ENCODE results near the gene NBEAL2.

NBEAL2 gene

DNA sequence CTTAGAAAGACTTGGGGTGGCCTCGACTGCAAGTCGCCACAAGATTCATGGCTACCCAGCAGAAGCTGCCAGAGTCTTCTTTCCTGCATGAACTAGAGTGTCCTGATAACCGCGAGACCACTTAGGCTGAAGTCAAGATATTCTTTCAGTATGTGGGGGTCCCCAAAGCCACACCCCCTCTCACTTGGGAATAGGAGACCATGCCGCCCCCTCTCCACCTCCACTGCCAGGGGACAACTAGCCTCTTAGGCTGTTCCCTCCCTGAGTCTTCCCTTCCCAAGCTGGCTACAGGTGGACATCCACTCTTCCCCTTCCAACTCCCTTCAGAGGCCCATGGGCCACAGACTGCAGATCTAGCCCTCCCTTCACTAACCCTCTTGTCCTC, 1.7 kb upstream of the NBEAL2 start:
- TF ChIP-seq, protein P1, sequence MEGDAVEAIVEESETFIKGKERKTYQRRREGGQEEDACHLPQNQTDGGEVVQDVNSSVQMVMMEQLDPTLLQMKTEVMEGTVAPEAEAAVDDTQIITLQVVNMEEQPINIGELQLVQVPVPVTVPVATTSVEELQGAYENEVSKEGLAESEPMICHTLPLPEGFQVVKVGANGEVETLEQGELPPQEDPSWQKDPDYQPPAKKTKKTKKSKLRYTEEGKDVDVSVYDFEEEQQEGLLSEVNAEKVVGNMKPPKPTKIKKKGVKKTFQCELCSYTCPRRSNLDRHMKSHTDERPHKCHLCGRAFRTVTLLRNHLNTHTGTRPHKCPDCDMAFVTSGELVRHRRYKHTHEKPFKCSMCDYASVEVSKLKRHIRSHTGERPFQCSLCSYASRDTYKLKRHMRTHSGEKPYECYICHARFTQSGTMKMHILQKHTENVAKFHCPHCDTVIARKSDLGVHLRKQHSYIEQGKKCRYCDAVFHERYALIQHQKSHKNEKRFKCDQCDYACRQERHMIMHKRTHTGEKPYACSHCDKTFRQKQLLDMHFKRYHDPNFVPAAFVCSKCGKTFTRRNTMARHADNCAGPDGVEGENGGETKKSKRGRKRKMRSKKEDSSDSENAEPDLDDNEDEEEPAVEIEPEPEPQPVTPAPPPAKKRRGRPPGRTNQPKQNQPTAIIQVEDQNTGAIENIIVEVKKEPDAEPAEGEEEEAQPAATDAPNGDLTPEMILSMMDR (conservative IDR thresholded peaks at IDR 0.05; ENCODE audit: low read depth) = no peak

DNA sequence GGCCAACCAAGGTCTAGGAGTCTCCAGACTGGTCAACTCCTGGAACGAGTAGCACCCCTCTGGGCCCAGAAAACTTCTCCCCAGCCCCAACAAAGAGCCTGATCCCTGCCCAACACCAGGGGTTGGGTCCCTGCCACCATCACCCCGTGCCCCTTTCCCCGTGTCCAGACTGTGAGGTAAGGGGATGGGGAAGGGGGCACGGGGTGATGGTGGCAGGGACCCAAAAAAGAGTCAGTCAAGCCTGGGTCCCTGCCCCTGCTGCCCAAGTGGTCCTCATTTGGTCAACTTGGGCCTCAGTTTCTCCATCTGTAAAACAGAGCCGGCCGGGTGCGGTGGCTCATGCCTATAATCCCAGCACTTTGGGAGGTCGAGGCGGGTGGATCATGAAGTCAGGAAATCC, 1.1 kb upstream of the NBEAL2 start:
- no peak for DNase-seq (ENCODE audit: low spot score)
- CTCF ChIA-PET = no interaction called here
- TF ChIP-seq, protein P1 (conservative IDR thresholded peaks at IDR 0.05; ENCODE audit: low read depth) = no peak
- peak overlapping the region; percentile 91 for H3K27ac ChIP-seq
- POLR2A ChIA-PET (ENCODE audit: low non-redundant PET) = no interaction called here

More for the DNA sequence above, 1.7 kb upstream of the NBEAL2 start:
- ChIA-PET CTCF (no interaction called here), POLR2A (ENCODE audit: low non-redundant PET) (no interaction called here)
- no peak for DNase-seq (ENCODE audit: low spot score)
- H3K27ac ChIP-seq = peak overlapping the region; percentile 91

DNA sequence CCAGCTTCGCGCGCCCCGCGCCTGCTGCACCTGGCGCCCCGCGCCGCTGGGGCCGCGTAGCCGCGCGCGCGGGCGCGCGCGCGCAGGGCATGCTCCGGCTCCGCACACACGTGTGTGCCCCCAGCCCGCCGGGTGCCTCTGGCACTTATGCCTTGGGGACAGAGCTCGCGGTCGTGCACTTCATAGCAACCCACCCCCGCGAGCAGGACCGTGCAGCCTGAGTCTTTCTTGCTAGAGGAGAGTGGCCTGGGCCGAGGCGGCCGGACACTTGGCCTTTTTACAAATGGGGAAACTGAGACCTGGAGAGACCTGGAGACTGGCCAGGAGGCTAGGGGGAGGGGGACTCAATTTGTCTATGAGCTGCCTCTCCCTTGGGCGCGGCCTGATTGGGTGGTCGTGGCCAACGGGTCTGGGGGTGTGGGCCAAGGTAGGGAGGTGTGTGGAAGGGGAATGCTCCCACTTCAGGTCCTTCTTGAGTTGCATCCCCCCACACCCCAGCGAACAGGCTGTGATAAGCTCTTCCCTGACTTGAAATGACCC, 562 bp downstream of the NBEAL2 start:
- peak overlapping the region; percentile 91 for H3K27ac ChIP-seq
- no peak for DNase-seq (ENCODE audit: low spot score)
- CTCF ChIA-PET = interaction anchor here (0.8 kb wide), 1 partner anchor 35 kb away, joined by 3 read pairs; no protein-coding TSS in a partner anchor
- TF ChIP-seq, protein P1 (conservative IDR thresholded peaks at IDR 0.05; ENCODE audit: low read depth) = no peak
- POLR2A ChIA-PET (ENCODE audit: low non-redundant PET) = no interaction called here

DNA sequence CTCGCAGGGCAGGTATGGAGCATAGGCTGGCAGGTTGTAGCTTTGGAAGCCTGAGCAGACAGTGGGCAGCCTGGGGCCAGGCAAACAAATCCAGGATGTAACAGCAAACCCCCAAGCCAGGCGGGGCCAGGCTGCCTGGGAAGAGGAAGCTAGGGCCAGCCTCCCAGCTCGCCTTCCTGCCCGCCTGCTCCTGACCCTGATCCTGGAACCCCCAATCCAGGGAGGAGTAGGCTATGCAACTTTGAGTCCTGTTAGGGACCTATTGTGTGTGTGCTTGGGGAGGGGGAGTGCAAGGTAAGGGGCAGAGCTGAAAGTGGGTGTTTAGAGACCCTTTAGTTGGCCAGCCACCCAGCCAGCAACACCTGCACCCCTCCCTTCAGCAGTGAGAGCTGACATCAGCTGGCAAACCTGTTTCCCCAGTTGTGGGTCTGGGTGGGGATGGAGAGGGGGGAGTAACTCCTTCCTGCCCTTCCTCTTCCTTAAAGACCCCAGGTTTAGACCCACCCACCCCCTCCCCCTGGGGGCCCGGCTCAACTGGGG, 2.5 kb downstream of the NBEAL2 start:
- ChIA-PET POLR2A (ENCODE audit: low non-redundant PET) (no interaction called here), CTCF (no interaction called here)
- TF ChIP-seq, protein P1 (conservative IDR thresholded peaks at IDR 0.05; ENCODE audit: low read depth) = no peak
- DNase-seq (ENCODE audit: low spot score) = peak; percentile 19
- H3K27ac ChIP-seq = peak overlapping the region; percentile 91

DNA sequence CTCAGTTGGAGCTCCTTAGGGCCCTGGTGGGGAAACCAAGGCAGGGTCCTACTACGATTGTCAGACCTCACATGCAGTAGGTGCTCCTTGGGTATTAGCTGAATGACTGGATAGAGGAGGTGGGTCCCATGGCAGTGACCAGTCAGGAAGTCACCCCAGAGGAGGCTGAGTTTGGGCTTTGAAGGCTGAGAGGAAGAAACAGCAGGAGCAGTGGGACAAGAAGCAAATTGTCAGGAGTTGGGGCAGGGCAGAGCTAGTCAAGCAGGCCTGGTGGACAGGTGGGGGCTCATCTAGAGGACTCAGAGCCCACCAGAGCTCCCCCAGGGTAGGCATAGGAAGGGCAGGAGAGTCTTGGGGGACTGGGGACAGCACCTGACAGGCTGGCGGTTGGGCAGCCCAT, 3.1 kb downstream of the NBEAL2 start:
- H3K27ac ChIP-seq = peak overlapping the region; percentile 91
- no peak for DNase-seq (ENCODE audit: low spot score)
- CTCF ChIA-PET = no interaction called here
- POLR2A ChIA-PET (ENCODE audit: low non-redundant PET) = no interaction called here
- TF ChIP-seq, protein P1 (conservative IDR thresholded peaks at IDR 0.05; ENCODE audit: low read depth) = no peak

DNA sequence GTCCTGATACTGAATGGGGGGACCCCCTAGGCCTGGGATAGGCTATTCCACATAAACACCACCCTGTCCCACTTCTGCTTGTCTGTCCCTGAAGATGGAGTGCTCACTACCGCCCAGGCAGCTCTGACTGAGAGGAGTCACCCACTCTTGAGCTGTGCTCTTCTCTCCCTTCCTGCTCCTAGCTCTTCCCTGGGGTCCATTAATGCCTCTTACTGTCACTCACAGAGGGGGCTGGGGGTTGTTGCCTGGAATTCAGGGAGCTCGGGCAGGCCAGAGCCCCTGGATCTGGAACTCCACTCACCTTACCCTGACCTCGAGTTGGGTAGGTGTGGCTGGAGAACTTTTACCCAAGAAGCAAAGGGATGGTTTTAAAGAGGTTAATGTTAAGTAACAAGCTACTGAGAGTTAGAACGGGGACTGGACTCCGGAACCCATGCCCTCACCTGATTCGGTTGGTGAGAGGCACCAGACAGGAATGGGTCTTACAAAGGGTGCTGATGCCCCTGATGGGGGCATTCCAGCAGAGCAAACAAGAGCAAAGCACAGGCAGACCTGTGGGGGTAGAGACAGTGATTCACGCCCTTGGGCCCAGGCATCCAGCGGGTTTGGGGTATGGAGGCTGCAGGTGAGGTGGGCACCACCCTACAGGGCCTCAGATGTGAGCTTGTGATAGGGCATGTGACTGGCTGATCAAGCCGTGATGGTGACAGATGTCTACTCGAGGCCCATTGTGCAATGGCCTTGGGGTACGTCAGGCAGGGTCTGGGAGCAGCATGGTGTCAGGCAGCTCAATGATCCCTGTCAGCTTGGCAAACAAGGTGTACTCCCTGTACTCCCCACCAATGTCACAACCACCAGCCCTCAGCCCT, 5.4 kb downstream of the NBEAL2 start:
- H3K27ac ChIP-seq = peak overlapping the region; percentile 74
- ChIA-PET CTCF (no interaction called here), POLR2A (ENCODE audit: low non-redundant PET) (no interaction called here)
- TF ChIP-seq, protein P1 (conservative IDR thresholded peaks at IDR 0.05; ENCODE audit: low read depth) = no peak
- no peak for DNase-seq (ENCODE audit: low spot score)
